ENCODE results near the gene DAD1. TPM values are rescaled to one million over a fixed set of nuclear protein-coding genes. Genes with fewer than 3 reads are reported as not detected.

DAD1 gene
- total and polyA plus RNA-seq, 2 of the 8 experiments (the other 6 are each of a cell fraction or from before 2014, with no cell fraction given), result 131 to 440 TPM

- Histone ChIP-seq H2BK5ac (ENCODE audit: low read depth, low read length) (peak overlapping the region; percentile 58; the same call in 1 of the 2 replicates), H3K4ac (replicated peaks; ENCODE audit: insufficient read length, low read depth, low read length) (no peak overlapping the region), H3K9me3 (ENCODE audit: insufficient read depth in 2 of 2, low read depth in 1 of 2, low read length in 1 of 2) (no peaks in the 10 kb centered on the region), H3K9ac (replicated peaks in 1 of 4; ENCODE audit: extremely low read depth in 1 of 4, low read depth in 3 of 4, low read length in 3 of 4) (no peak overlapping the region), H3K36me3 (ENCODE audit: control insufficient read depth in 2 of 4, insufficient read depth in 4 of 4, low read length in 3 of 4) (no peaks in the 10 kb centered on the region), H4K5ac (ENCODE audit: insufficient read length, low read depth, low read length) (no peak overlapping the region), H4K20me1 (replicated peaks in 1 of 2; ENCODE audit: control insufficient read depth in 1 of 2, insufficient read depth in 2 of 2, low read length in 2 of 2) (no peaks in the 10 kb centered on the region), H3K14ac (ENCODE audit: insufficient read length) (no peak overlapping the region), H4K91ac (replicated peaks; ENCODE audit: insufficient read length, low read length) (no peak overlapping the region), H2AFZ (ENCODE audit: low read length) (no peak overlapping the region), H2BK120ac (replicated peaks; ENCODE audit: low read depth, low read length) (no peak overlapping the region), H3K18ac (ENCODE audit: extremely low read depth, low read length) (0 out of 2 replicates have a peak overlapping the region, but pooled peaks have one; percentile 36), H2BK15ac (ENCODE audit: low read length) (no peak overlapping the region), H3K79me1 (ENCODE audit: low read depth, low read length) (no peaks in the 10 kb centered on the region), H3K56ac (replicated peaks; ENCODE audit: insufficient read length, low read depth, low read length) (no peak overlapping the region), H3K23me2 (ENCODE audit: low read depth, low read length) (no peaks in the 10 kb centered on the region), H3K4me3 (ENCODE audit: extremely low read depth in 1 of 4, insufficient read depth in 2 of 4, low read depth in 3 of 4, low read length in 4 of 4) (no peak overlapping the region), H3K79me2 (ENCODE audit: control insufficient read depth in 1 of 2, insufficient read depth in 2 of 2, low read length in 2 of 2) (no peaks in the 10 kb centered on the region), H3K27me3 (replicated peaks in 1 of 4; ENCODE audit: control insufficient read depth in 3 of 4, extremely low read depth in 1 of 4, insufficient read depth in 3 of 4, low read length in 3 of 4) (peaks cover 0 to 2% (median 0%) of the 10 kb centered on the region in 4 experiments; a peak in 2 of 7 replicates), H3K23ac (ENCODE audit: insufficient read length) (no peak overlapping the region), H3K27ac (ENCODE audit: low read depth, low read length) (no peak overlapping the region), H2AK5ac (ENCODE audit: low read depth, low read length) (no peak overlapping the region), H2BK20ac (ENCODE audit: low read length) (no peak overlapping the region; the same call in 1 of the 2 replicates), H2BK12ac (ENCODE audit: low read depth, low read length) (peak overlapping the region; percentile 3; the same call in 1 of the 2 replicates), H3K4me1 (replicated peaks in 1 of 4; ENCODE audit: control insufficient read depth in 3 of 4, insufficient read depth in 4 of 4, low read length in 3 of 4) (peaks cover 11 to 21% (median 13%) of the 10 kb centered on the region in 4 experiments), H4K8ac (ENCODE audit: extremely low read depth, insufficient read depth, low read length) (no peak overlapping the region), H3K4me2 (ENCODE audit: insufficient read depth in 1 of 2, low read depth in 2 of 2, low read length in 2 of 2) (no peak overlapping the region; a peak in 1 of 4 replicates)
- 53% methylated on average over 3 of the region's 3 CpGs; no CpG with 5 or more reads in 1 of the 2 experiments for WGBS, 2 experiments (ENCODE audit: extremely low coverage in 1 of 2, insufficient coverage in 1 of 2, insufficient read length in 1 of 2, insufficient replicate concordance in 2 of 2, low coverage in 1 of 2, low lambda C conversion rate in 2 of 2, missing lambda C conversion rate in 1 of 2)
- CTCF ChIA-PET (ENCODE audit: partially characterized antibody), result interaction anchor here (0.7 to 3.5 kb wide), 11 partner anchors 9 to 320 kb away, joined by 3 to 20 read pairs (median 4); no protein-coding TSS in a partner anchor
- FAIRE-seq, result no peak
- POLR2A ChIA-PET (ENCODE audit: partially characterized antibody), result interaction anchor here (1.2 to 2.0 kb wide), 2 partner anchors 10 to 22 kb away, joined by 3 to 4 read pairs; no protein-coding TSS in a partner anchor
- TF ChIP-seq SIX5 (IDR thresholded peaks at IDR 0.05; ENCODE audit: low read depth, low read length) (no peak), ASH2L (IDR thresholded peaks at IDR 0.05; ENCODE audit: low read length) (no peak)
- no peak for DNase-seq (ENCODE audit: low read depth in 1 of 2, low spot score in 2 of 2)
These were observed 42.3 kb downstream of the DAD1 start for GRCh38 chr14:22546722-22547071.
